GM18519 (cell line): ENCODE data around the gene PCGF3.
"Not testable (repeated sequence)": the region's sequence is repeated elsewhere in the genome, so short reads cannot be mapped to it uniquely, and the experiment has no call there.

Experiments used
- ATAC-seq: cut with Tn5 transposase; IDR thresholded peaks from one replicate; pipeline ENCODE4 v1.9.1; 2021; ENCODE audit warnings: mild to moderate bottlenecking, moderate library complexity; ENCODE audit not compliant: unreplicated experiment, low FRiP score

The PCGF3 gene

GRCh38 chr4:720111-720860, 14.7 kb downstream of the PCGF3 start:
- no peak for ATAC-seq

DNA sequence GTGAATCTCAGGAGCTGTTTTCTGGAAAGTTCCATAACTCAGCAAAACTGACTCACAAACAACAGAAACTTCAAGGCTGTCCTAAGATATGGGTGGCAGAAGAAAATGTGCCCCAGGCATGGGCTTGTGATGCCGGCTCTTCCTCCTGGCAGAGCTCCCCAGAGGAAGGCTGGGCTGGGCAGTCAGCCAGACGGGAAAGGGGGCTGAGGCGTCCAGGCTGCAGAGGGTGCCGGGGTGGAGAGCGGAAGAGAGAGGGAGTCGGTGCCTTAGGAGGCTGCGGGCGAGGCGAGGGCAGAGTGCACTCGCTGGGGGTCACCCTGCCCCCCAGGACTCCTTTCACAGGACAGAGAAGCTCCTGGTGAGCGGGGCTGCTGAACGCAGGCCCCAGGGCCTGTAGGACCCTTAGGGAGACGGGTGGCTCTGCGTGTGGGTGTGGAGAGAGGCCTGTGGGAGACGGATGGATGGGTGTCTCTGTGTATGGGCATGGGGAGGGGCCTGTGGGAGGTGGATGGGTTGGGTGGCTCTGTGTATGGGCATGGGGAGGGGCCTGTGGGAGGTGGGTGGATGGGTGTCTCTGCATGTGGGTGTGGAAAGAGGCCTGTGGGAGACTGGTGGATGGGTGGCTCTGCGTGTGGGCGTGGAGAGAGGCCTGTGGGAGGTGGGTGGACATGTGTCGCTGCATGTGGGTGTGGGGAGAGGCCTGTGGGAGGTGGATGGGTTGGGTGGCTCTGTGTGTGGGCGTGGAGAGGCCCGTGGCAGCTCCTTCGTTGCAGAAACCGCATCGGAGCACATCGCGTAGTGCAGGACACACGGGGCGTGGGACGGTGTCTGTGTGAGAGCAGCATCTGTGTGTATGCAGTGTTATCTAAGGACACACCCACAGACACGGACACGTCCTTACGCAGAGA, 15.9 kb downstream of the PCGF3 start:
- no peak for ATAC-seq

- ATAC-seq: no peak
These were observed 16.6 kb downstream of the PCGF3 start for GRCh38 chr4:722169-722725.

DNA sequence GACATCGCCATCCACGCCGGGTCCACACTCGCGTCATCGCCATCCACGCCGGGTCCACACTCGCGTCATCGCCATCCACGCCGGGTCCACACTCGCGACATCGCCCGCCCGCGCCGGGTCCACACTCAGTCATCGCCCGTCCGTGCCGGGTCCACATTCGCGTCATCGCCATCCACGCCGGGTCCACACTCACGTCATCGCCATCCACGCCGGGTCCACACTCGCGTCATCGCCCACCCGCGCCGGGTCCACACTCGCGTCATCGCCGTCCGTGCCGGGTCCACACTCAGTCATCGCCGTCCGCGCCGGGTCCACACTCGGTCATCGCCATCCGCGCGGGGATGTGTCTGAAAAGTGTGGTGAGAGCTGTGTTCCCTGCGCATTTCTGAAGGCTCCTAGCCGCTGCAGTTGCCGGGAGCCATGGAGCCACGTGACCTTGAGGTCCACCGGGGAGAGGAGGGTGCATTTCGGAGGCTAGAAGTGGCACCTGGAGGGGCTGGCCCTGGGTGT, 17.3 kb downstream of the PCGF3 start:
- ATAC-seq: no peak

- ATAC-seq: no peak
These were observed 18.3 kb downstream of the PCGF3 start for GRCh38 chr4:723751-724530.

GRCh38 chr4:725391-726234, 20.0 kb downstream of the PCGF3 start:
- no peak for ATAC-seq

GRCh38 chr4:726235-726787, 20.7 kb downstream of the PCGF3 start:
- ATAC-seq: no peak

- no peak for ATAC-seq
These were observed 21.2 kb downstream of the PCGF3 start for GRCh38 chr4:726838-727237.

- ATAC-seq: no peak
These were observed 21.9 kb downstream of the PCGF3 start for GRCh38 chr4:727576-727975.

GRCh38 chr4:729336-730315, 24.0 kb downstream of the PCGF3 start:
- no peak for ATAC-seq

GRCh38 chr4:730511-730910, 24.9 kb downstream of the PCGF3 start:
- ATAC-seq: no peak

DNA sequence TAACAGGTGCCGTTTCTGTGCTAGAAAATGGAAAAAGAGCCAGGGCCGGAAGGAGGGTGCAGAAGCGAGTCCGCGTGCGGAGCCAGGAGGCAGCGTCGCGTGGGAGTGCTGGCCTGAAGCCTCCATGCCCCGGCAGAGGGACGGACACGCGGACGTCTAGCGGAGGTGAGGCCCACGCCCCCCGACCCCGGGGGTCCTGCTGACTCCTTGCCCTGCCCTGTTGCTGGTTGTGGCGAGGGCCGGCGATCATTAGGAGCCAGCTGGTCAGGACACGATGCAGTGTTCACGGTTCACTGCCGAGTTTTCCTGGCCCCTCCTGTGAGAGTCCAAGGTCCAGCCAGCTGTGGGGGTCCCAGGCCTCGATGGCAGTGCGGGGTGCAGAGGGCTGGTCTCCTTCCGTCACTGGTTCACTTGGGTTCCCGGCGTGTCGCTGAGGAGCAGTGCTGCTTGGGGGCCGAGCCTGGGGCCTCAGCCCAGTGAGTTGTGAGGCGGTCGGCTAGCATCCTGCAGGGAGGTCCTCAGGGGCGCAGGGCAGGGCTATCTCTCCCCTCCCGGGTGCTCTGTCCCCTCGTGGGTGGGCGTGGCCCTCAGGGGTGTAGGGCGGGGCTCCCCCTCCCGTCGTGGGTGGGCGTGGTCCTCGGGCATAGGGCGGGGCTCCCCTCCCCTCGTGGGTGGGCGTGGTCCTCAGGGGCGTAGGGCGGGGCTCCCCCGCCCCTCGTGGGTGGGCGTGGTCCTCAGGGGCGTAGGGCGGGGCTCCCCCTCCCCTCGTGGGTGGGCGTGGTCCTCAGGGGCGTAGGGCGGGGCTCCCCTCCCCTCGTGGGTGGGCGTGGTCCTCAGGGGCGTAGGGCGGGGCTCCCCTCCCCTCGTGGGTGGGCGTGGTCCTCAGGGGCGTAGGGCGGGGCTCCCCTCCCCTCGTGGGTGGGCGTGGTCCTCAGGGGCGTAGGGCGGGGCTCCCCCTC, 25.6 kb downstream of the PCGF3 start:
- ATAC-seq: not testable (repeated sequence)

GRCh38 chr4:731954-732353, 26.3 kb downstream of the PCGF3 start:
- ATAC-seq: not testable (repeated sequence)

GRCh38 chr4:732486-732885, 26.9 kb downstream of the PCGF3 start:
- no peak for ATAC-seq

DNA sequence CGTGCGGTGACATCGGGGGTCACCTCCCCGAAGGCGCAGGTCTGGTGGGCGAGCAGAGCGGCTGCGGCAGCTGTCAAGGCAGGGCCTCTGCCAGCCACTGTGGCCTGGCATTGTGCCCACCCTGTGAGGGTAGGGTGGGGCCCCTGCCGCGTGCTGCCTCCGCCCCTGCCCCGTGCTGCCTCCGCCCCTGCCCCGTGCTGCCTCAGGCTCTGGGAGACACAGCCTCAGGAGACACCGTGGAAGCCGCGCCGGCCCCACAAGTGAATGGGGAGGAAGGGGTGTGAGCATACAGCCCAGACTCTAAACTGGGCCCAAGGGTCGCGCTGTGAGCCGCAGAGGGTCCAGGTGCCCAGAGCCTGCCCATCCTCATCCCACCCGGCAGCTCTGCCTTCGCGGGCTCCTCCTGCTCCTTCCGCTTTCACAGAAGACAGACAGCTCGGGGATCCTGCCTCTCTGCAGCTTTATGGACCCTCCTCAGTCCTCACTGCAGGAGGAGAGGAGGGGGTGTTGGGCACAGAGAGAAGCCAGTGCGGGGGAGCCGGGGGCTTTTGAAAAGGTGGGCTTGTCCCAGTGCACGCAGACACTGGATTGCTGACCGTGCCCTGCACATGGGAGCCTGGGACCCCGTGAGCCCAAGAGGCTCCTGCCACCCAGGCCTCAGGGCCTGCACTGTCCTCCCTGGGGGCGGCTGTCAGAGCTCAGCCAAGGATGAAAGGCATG, 27.4 kb downstream of the PCGF3 start:
- ATAC-seq: no peak

GRCh38 chr4:733631-733980, 28.0 kb downstream of the PCGF3 start:
- ATAC-seq: no peak
